ENCODE data around the gene UCHL3. TPM values are rescaled to one million over a fixed set of nuclear protein-coding genes. Genes with fewer than 3 reads are reported as not detected.
"Not testable (repeated sequence)": the region's sequence is repeated elsewhere in the genome, so short reads cannot be mapped to it uniquely, and the experiment has no call there.

UCHL3 gene
- total and polyA plus RNA-seq, 9 of the 15 experiments (the other 6 are each of a cell fraction or from before 2014, with no cell fraction given), result 42.2 to 112 (median 85.4) TPM

GRCh38 chr13:75544681-75545330, 4.8 kb upstream of the UCHL3 start:
- in situ Hi-C loops (cut with MboI) (no loop called here), intact Hi-C loops (cut with micrococcal nuclease) (no loop called here)
- no peaks in the 10 kb centered on the region for H4K20me1 ChIP-seq (replicated peaks; ENCODE audit: control insufficient read depth, insufficient read depth, low read length)
- ATAC-seq, result no peak
- H3K9me1 ChIP-seq (ENCODE audit: control insufficient read depth, insufficient read depth, low read length), result no peaks in the 10 kb centered on the region
- ChIA-PET POLR2A (no interaction called here), CTCF (ENCODE audit: low intra/inter-chr PET ratio) (no interaction called here)
- H3K4me1 ChIP-seq (replicated peaks in 1 of 2; ENCODE audit: control insufficient read depth in 2 of 2, insufficient read depth in 2 of 2, low read length in 2 of 2), result peaks cover 1 to 6% of the 10 kb centered on the region in 2 experiments; a peak in 3 of 5 replicates
- no peak overlapping the region; the same call in none of the 2 replicates for H2AFZ ChIP-seq (ENCODE audit: low read depth, low read length)
- H3K9ac ChIP-seq (ENCODE audit: insufficient read depth in 1 of 2, low read depth in 2 of 2, low read length in 2 of 2), result no peak overlapping the region
- no peak for DNase-seq (ENCODE audit: extremely low read depth in 1 of 4, low spot score in 3 of 4)
- H3K4me3 ChIP-seq, result no peak overlapping the region
- WGBS (ENCODE audit: insufficient coverage, low coverage, missing lambda C conversion rate), result 71% methylated on average over 7 of the region's 10 CpGs
- H3K79me2 ChIP-seq (ENCODE audit: control insufficient read depth, insufficient read depth, low read length), result peaks cover 2% of the 10 kb centered on the region; the same call in 2 of the 3 replicates
- no peaks in the 10 kb centered on the region for H3K9me3 ChIP-seq (replicated peaks; ENCODE audit: control insufficient read depth, insufficient read depth, low read depth, low read length)
- H3K4me2 ChIP-seq (ENCODE audit: insufficient read depth, low read length), result no peak overlapping the region
- no peak overlapping the region for H3K27ac ChIP-seq (ENCODE audit: extremely low read depth, low read depth, low read length)
- BruUV-seq (replicated peaks), result no TSS peak
- TF ChIP-seq RBM22 (IDR thresholded peaks at IDR 0.05; ENCODE audit: low read depth, low read length, poor library complexity, severe bottlenecking), result no peak
- no peak for TF ChIP-seq RNF219 (CRISPR knock-in tag; IDR thresholded peaks at IDR 0.05)
- TF ChIP-seq ZFP1 (CRISPR knock-in tag; IDR thresholded peaks at IDR 0.05), result no peak
- no peak for TF ChIP-seq ZNF668 (CRISPR knock-in tag; IDR thresholded peaks at IDR 0.05)
- TF ChIP-seq CTBP1 (IDR thresholded peaks at IDR 0.05; ENCODE audit: borderline replicate concordance), result no peak
- no peak for TF ChIP-seq EGR1 (conservative IDR thresholded peaks at IDR 0.05)
- TF ChIP-seq ZNF224 (CRISPR knock-in tag; IDR thresholded peaks at IDR 0.05), result no peak
- TF ChIP-seq ZNF146 (CRISPR knock-in tag; IDR thresholded peaks at IDR 0.05; ENCODE audit: unreplicated experiment), result no peak
- no peak for TF ChIP-seq PURB (CRISPR knock-in tag; IDR thresholded peaks at IDR 0.05; ENCODE audit: low read depth)
- TF ChIP-seq SETDB1 (IDR thresholded peaks at IDR 0.05; ENCODE audit: low read length), result no peak
- no peak for TF ChIP-seq ZKSCAN1 (IDR thresholded peaks at IDR 0.05; ENCODE audit: low read depth, low read length)
- TF ChIP-seq FOXO4 (CRISPR knock-in tag; IDR thresholded peaks at IDR 0.05), result no peak
- no peak for TF ChIP-seq ETV5 (CRISPR knock-in tag; IDR thresholded peaks at IDR 0.05; ENCODE audit: low read depth)
- TF ChIP-seq ZFP36 (IDR thresholded peaks at IDR 0.05; ENCODE audit: low read depth, low read length, partially characterized antibody), result no peak
- TF ChIP-seq MCM3 (IDR thresholded peaks at IDR 0.05), result no peak
- TF ChIP-seq KLF16 (IDR thresholded peaks at IDR 0.05), result no peak
- FAIRE-seq, result no peak
- H3K36me3 ChIP-seq (ENCODE audit: control insufficient read depth, insufficient read depth, low read length), result no peaks in the 10 kb centered on the region
- H3K27me3 ChIP-seq (ENCODE audit: control insufficient read depth in 2 of 2, insufficient read depth in 2 of 2, low read length in 2 of 2), result no peaks in the 10 kb centered on the region

- H3K27ac ChIP-seq (ENCODE audit: extremely low read depth, low read depth, low read length); H3K9me1 ChIP-seq (ENCODE audit: control insufficient read depth, insufficient read depth, low read length); ATAC-seq; CTCF ChIA-PET (ENCODE audit: low intra/inter-chr PET ratio); H3K4me3 ChIP-seq; FAIRE-seq; H3K27me3 ChIP-seq (ENCODE audit: control insufficient read depth in 2 of 2, insufficient read depth in 2 of 2, low read length in 2 of 2); H4K20me1 ChIP-seq (replicated peaks; ENCODE audit: control insufficient read depth, insufficient read depth, low read length); POLR2A ChIA-PET; H2AFZ ChIP-seq (ENCODE audit: low read depth, low read length); H3K9ac ChIP-seq (ENCODE audit: insufficient read depth in 1 of 2, low read depth in 2 of 2, low read length in 2 of 2); H3K36me3 ChIP-seq (ENCODE audit: control insufficient read depth, insufficient read depth, low read length); H3K4me2 ChIP-seq (ENCODE audit: insufficient read depth, low read length); in situ Hi-C loops (cut with MboI); H3K9me3 ChIP-seq (replicated peaks; ENCODE audit: control insufficient read depth, insufficient read depth, low read depth, low read length); intact Hi-C loops (cut with micrococcal nuclease); BruUV-seq (replicated peaks); H3K4me1 ChIP-seq (replicated peaks in 1 of 2; ENCODE audit: control insufficient read depth in 2 of 2, insufficient read depth in 2 of 2, low read length in 2 of 2); H3K79me2 ChIP-seq (ENCODE audit: control insufficient read depth, insufficient read depth, low read length): not testable (repeated sequence)
- peak in 1 of 4 experiments; percentile 9 for DNase-seq (ENCODE audit: extremely low read depth in 1 of 4, low spot score in 3 of 4)
- 61% methylated on average over 7 of the region's 14 CpGs for WGBS (ENCODE audit: insufficient coverage, low coverage, missing lambda C conversion rate)
Observed at GRCh38 chr13:75545386-75545785, 4.2 kb upstream of the UCHL3 start.

Data from K562 (cell line).